NCI-H1092 (cell line): Measurements from ENCODE around the gene ZNF532.
A peak's percentile ranks its signal among the peaks of the same experiment; 100 is the strongest.
"Not testable (repeated sequence)": the region's sequence is repeated elsewhere in the genome, so short reads cannot be mapped to it uniquely, and the experiment has no call there.

Source experiments
- DNase-seq: peaks from one replicate; lab custom pipeline; 2025; lab: John Stamatoyannopoulos, UW

Gene ZNF532

GRCh38 chr18:58847383-58848071 is 17.1 kb upstream of the ZNF532 start:
- DNase-seq: no peak

DNA sequence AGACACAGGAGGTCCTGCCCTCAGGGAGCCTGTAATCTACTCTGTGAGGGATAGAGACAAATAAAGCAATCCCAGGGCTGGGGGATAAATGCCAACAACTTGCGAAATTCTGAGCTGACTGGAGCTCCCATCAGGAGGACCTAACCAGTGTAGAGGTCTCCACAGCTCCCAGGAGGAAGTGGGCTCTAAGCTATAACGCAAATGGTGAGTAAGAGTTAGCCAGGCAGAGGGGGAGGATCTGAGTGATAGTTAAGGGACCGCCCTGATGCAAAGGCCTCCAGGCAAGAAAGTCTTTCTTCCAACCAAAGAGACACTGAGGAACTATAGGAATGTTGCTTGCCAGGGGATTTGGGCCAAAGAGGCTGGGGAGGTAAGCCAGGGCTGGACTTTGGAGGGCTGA is 16.0 kb upstream of the ZNF532 start:
- DNase-seq: no peak

DNA sequence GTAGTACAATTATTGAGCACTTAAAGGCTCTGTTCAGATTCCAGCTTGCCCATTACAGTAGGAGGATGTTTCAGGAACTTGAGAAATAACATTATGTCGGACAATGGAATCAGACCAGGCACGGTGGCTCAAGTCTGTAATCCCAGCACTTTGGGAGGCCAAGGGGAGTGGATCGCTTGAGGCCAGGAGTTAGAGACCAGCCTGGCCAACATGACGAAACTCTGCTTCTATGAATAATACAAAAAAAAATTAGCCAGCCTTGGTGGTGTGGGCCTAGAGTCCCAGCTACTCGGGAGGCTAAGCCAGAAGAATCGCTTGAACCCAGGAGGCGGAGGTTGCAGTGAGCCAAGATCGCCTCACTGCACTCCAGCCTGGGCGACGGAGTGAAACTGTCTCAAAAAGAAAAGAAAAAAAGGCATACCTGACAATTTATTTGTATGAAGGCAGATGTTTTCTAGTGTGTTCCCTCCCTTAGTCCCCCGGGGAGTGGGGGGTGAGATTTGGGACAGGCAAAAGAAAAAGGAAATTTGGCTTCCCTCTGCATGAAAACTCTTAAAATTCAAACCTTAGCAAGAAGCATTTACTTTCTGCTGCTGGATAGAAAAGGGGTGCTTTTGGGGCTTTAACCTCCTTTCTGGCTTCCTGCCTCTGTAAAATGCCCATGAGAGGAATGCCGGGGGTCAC is 13.7 kb upstream of the ZNF532 start:
- DNase-seq: no peak

DNA sequence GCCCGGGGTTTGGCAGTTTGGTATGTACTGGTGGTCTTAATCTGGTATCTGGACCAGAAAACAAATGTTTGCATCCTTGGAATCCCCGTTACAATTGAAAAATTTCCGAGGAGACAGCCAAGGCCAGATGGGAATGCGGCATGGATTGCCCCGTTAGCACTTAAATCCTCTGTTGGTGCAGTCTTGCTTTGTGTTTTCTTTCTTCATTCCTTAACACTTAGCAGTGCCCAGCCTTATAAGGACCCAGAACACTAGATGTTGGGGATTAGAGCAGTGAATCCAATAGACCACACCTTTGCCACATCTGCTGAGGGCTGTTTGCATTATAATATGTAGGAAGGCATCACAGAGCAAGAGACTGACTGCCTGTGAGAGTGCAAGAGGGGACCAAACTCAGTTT is 12.8 kb upstream of the ZNF532 start:
- no peak for DNase-seq

- DNase-seq: no peak
Observed at GRCh38 chr18:58852629-58853028, 12.0 kb upstream of the ZNF532 start.

GRCh38 chr18:58853561-58853960 is 11.1 kb upstream of the ZNF532 start:
- no peak for DNase-seq

- not testable (repeated sequence) for DNase-seq
Observed at GRCh38 chr18:58855521-58855920, 9.2 kb upstream of the ZNF532 start.

DNA sequence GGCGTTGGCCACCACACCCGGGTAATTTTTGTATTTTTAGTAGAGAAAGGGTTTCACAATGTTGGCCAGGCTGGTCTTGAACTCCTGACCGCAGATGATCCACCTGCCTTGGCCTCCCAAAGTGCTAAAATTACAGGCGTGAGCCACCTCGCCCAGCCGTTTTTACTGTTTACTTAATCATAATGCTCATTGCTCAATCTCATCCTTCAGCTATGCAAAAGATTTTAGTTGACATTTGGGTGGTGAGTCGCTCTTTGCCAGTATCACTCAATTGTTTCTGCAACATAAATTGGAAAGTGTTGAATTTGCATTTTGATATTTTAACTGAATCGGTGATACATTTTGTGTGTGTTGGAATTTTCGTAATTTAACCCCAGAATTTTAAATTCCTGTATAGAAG is 7.8 kb upstream of the ZNF532 start:
- no peak for DNase-seq

DNA sequence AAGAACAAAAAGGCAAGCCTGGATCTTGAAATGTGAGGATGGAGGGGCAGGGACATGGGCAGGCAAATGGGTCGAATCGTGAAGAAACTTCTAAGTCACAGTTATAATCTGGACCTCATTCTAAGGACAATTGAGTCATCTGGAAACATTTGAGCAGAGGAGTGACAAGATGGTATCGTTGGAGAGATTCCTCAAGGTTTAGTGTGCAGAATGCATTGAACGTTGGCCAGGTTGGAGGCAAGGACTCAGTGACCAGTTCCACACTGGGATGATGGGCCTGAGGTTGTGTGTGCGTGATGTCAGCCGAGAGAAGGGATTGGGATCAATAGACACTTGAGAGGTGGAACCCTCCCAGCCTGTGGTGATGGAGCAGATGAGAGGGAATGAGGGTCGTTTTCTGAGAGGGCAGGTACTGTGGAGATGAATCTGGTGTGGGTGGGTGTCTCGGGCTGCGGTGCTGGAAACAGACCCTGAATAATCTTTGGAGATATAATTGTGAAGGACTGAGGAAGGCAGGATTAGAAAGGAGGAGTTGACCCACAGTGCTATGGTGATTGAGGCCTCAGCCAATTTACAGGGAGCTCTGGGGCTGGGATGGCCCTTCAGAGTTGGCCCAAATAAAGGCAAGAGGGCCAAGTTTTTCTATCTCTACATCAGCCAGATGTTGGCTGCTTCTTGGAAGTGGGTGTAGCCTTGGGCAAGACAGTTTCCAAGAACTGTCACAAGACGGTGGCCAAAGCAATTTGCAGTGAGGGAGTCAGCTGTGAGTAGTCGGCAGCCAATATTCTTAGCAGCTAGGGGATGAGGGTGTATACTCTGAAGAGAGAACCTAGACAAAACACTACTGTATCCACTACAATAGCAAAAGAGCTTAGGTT is 5.8 kb upstream of the ZNF532 start:
- DNase-seq: no peak

GRCh38 chr18:58859907-58860306 is 4.8 kb upstream of the ZNF532 start:
- DNase-seq: no peak

- no peak for DNase-seq
Observed at GRCh38 chr18:58860747-58861231, 3.9 kb upstream of the ZNF532 start.

DNA sequence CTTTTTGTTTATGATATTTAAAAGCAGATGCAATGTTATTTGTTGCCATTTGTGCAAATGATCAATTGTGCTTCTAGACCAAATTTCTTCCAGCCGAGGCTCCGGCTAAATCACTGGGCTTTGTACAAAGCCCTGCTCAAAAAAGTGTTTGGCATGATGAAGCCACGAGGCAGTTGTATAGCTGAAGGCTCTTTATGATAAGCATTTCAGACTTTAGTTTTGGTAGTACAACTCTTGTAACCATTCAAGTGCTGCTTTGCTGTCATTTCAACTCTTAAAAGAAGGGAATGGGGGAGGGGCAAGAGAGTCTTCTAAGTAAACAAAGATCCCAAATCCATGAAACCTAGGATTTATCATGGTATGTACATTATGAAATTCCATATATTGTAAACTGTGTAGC is 3.3 kb upstream of the ZNF532 start:
- DNase-seq: peak; percentile 15

DNA sequence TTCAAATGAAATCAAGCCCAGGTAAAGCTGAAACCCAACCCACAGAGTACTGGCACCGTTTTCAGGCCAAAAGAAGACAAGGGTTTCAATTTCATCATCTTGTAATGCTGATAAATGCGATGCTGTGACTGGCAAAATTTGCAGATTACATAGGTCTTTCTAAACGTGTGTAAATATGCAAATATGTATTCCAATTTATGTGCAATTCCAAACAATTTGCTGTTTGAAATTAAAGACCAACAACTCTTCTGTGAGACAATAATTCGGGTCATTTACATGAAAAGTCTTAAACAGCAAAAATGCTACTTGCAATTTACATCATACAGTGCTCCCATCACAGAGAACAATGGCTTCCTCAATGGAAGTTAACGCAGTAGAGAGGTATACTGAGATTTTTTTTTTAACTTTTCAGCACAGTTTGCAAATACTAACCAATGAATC is 2.8 kb upstream of the ZNF532 start:
- peak; percentile 13 for DNase-seq

DNA sequence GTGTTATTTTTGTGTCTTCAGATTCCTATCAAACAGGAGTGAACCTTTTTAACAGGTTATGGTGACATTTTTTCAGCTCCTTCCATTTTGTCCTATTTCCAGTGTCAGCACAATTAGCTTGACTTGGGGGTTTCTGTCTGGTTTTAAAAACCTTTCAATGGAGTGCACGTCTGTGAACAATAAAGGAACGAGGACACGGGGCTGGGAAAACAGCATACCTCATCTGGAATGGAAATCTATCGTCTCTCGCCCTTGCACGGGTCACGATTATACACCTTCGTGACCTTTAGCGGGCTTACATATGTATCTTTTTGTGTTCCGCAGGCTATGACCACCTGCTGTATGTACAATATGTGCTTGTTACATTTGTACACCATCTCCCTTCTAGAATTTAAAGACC is 2.3 kb upstream of the ZNF532 start:
- DNase-seq: peak; percentile 70

- peak; percentile 61 for DNase-seq
Observed at GRCh38 chr18:58862851-58863538, 1.7 kb upstream of the ZNF532 start.

DNA sequence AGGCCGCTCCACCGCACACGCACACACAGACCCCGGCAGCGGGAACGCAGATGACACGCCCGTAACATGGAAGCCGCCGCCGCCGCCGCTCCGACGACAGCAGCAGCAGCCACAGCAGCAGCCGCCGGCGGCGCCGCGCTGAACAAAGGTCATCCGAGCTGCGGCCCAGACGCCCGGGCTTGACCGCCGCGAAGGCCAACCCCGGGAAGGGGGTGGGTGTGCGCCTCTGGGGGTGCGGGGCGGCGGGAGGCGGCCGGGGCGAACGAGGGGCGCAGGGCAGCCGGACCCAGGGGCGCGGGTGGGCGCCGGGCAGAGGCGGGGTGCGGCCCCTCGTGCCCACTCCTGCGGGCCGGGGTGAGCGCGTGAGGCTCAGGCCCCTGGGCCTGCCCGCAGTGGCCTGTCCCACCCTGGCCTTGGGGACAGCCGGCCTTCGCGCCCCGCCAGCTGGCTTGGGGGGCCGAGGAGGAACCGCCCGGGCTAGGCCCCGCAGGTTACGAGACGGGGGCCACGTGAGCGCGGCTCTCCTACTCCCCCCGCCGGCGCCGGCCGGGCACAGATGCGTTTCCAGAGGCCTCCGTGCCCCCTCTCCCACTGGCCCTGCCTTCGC is 1.0 kb upstream of the ZNF532 start:
- DNase-seq: peak; percentile 70

GRCh38 chr18:58865033-58865590 is 435 bp downstream of the ZNF532 start:
- no peak for DNase-seq

- DNase-seq: no peak
Observed at GRCh38 chr18:58865701-58866065, 1.0 kb downstream of the ZNF532 start.

DNA sequence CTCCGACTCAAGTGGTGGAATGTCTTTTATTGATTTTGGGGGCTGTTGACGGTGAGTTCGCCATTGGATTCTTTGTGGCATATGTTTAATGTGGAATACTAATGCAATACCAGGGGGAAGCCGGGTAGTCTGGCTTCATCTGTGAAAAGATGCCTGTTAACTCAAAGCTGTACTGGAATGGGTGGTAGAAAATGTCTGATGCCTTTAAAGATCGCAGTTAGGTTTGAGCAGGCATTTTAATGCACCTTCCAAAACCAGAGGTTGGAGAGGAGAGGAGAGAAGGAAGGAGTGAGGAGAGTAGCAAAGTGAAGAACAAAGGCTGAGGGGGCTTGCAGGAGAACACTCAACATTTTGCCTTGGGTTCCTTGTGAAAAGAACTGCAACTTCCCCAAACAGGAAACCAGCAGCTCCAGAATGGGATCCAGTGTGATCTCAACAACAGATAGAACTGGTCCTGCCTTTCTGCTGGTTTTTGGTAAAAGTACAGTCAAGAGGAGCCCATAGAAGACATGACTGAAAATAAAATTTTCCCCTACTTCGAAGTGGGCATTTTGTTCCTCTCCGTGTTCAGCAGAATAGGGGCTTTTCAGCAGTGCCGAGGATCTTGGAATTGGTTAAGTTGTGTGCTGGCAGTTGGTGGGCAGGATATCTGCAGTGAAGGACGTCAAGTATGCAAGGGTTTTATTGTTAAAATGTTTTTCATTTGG is 1.5 kb downstream of the ZNF532 start:
- no peak for DNase-seq

DNA sequence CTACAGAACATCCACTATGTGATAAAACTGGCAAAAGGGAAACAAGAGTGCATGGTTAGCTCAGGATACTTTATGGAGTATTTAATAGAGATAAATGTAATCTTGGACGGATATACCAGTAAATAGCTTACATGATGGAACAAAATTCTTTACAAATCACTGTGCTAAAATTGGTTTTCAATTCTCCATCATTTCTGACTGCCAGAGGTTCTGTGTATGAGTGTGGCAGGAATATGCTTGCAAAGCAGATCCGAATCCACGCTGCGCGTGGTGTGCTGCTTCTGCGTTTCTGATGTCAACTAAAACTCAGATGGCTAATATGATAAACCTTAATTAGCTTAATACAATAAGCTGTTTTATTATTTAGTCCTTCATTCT is 2.1 kb downstream of the ZNF532 start:
- no peak for DNase-seq
